Mucosa of stomach (tissue), 1 donor: ENCODE data around the gene TOR1AIP2.
"Not testable (repeated sequence)": the region's sequence is repeated elsewhere in the genome, so short reads cannot be mapped to it uniquely, and the experiment has no call there.

ENCODE experiments used
- H3K27me3 ChIP-seq: one replicate; pipeline ENCODE4 v1.7.0; 2013; ENCODE audit warnings: mild to moderate bottlenecking, low read length; ENCODE audit not compliant: control insufficient read depth, insufficient read depth
- H3K36me3 ChIP-seq: one replicate; pipeline ENCODE4 v1.7.0; 2013; ENCODE audit warnings: low read length; ENCODE audit not compliant: control insufficient read depth, insufficient read depth
- H3K4me1 ChIP-seq: one replicate; pipeline ENCODE4 v1.7.0; 2013; ENCODE audit warnings: mild to moderate bottlenecking, low read length; ENCODE audit not compliant: control insufficient read depth, insufficient read depth
- H3K4me3 ChIP-seq: one replicate; pipeline ENCODE4 v1.7.0; 2013; ENCODE audit warnings: low read length
- H3K9ac ChIP-seq: one replicate; pipeline ENCODE4 v1.7.0; 2013; ENCODE audit warnings: mild to moderate bottlenecking, low read length, moderate library complexity
- H3K9me3 ChIP-seq: one replicate; pipeline ENCODE4 v1.7.0; 2013; ENCODE audit warnings: mild to moderate bottlenecking, low read length, moderate library complexity; ENCODE audit not compliant: control insufficient read depth
- donor health status: Pancreatic carcinoma.

The TOR1AIP2 gene

DNA sequence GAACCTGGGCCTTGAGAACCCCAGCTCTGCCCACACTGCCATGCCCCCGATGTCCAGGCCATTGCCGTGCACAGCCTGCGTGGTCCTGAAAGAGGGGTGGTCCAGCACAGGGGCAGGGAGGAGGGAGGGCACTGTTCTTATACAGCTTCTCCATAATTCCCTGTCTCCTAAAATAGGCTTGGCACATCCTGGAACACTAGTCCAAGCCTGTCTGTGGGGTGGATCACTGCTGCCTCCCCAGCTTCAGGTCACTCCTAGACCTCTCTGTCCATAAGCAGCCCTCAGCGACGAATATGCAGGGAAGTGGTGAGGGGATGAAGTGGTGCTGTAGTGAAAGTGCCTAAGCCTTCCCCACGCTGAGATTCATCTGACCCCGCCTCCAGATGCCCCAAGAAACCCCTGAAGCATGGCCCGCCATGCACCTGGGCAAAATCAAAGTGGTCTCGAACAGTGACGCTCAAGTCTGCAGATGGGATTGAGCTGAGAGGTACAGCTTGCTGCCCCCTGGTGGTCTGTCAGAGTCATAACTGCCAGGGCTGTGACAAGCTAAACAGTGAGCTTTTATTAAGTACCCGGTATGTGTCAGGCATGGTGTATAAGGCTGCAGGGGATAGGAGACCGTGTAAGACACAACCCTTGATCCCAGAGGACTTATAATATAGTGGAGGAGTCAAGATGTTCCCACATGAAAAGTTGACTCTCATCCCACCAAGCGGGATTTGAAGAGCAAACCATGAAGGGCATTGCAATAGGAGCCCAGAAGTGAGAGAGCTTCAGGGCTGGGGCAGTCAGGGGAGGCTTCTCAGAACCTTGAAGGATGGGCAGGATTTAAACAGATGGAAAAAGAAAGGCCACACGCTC is 67.9 kb downstream of the TOR1AIP2 start:
- Histone ChIP-seq H3K4me1 (peaks cover 17% of the 10 kb centered on the region), H3K27me3 (peaks cover 20% of the 10 kb centered on the region), H3K9me3 (no peaks in the 10 kb centered on the region), H3K36me3 (no peaks in the 10 kb centered on the region), H3K9ac (no peak overlapping the region), H3K4me3 (no peak overlapping the region)

DNA sequence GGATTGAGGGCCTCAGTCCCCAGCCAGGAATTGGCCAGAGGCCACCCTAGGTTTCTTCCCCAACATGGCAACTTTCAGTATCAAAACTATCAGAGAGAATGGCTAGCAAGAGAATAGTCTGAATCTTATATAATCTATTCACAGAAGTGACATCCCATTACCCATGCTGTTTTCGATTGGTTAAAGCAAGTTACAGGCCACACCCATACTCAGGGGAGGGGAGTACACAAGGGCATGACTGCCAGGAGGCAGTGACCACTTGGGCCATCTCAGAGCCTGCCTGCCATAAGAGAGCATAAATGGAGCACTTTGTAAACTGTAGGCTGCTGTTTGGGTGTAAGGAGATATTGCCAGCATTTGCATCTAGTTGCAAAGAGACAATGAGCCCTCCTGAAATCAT is 69.1 kb downstream of the TOR1AIP2 start:
- Histone ChIP-seq H3K9me3 (no peaks in the 10 kb centered on the region), H3K4me1 (peaks cover 10% of the 10 kb centered on the region), H3K9ac (no peak overlapping the region), H3K27me3 (peaks cover 15% of the 10 kb centered on the region), H3K4me3 (no peak overlapping the region), H3K36me3 (no peaks in the 10 kb centered on the region)

DNA sequence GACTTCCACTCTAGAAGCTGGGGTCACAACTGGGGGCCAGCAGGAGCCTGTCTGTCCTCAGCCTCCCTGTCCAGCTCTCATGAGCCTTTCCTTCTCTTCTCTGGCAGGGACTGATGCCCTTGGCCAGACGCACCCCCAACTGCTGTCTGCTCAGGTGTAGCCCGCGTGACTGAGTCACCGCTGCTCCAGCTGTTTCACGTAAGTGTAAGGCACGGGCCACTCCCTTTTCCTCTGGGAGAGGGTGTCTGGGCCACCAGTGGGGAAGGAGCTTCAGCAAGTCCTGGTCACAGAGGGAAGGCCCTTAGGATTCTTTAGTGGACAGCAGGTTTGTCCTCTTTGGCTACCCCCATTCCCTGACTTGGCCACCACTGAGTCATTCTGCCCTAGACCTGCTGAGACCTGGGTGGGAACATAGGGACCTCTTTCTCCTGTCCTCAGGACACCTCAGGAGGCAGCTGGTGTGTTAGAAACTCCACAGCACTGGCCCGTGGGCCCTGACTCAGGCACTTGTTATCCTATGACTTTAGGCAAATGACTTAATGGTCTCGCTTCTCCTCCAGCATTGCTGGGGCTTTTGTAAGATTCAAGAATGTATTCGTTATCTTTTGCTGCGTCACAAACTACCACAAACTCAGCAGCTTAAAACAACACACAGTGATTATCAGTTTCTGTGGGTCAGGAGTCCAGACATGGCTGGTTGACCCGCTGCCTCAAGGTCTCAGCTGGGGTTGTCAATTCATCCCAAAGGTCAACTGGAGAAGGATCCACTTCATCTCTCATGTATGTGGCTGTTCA is 69.7 kb downstream of the TOR1AIP2 start:
- Histone ChIP-seq H3K27me3 (peaks cover 15% of the 10 kb centered on the region), H3K4me1 (peaks cover 10% of the 10 kb centered on the region), H3K9ac (no peak overlapping the region), H3K36me3 (no peaks in the 10 kb centered on the region), H3K9me3 (no peaks in the 10 kb centered on the region), H3K4me3 (no peak overlapping the region)

DNA sequence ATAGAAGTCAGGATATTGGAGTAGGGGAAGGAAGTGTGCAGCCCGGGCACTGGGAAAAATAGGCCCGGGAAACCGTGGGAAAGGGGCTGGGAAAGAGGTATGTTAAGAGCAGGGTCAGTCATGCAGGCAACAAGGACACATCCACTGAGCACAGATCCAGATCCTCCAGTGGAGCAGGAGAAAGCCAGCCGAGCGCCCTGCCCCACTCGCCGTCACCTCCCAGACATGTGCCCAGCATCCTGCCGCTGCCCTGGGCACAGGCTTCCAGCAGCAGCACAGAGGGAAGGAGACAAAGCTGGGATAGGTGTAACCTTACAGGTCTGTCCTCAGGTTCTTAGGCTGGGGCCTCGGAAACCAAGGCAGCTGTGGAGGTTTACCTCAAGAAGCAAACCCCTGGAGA is 70.3 kb downstream of the TOR1AIP2 start:
- no peaks in the 10 kb centered on the region for H3K36me3 ChIP-seq
- H3K9me3 ChIP-seq, result no peaks in the 10 kb centered on the region
- peaks cover 12% of the 10 kb centered on the region for H3K27me3 ChIP-seq
- no peak overlapping the region for H3K9ac ChIP-seq
- no peak overlapping the region for H3K4me3 ChIP-seq
- H3K4me1 ChIP-seq, result peaks cover 10% of the 10 kb centered on the region

DNA sequence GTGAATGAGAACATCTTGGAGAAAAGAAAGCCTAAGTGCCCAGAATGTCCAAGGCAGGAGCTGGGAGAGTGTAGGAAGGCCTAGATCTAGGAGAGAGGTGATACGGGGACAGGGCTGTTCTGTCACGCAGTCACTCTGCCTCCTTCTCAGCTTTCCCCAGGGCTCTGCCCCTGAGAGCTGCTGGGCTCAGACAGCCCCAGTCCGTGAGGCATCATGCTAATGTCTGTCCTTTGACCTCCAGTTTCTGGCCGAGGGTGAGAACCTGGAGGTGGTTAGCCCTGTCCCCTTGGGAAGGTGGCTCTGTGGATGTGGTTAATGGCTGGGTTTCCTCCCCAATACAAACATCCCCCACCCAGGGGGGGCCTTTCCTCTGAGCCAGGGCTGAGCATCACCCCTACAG is 71.3 kb downstream of the TOR1AIP2 start:
- no peaks in the 10 kb centered on the region for H3K9me3 ChIP-seq
- no peak overlapping the region for H3K9ac ChIP-seq

DNA sequence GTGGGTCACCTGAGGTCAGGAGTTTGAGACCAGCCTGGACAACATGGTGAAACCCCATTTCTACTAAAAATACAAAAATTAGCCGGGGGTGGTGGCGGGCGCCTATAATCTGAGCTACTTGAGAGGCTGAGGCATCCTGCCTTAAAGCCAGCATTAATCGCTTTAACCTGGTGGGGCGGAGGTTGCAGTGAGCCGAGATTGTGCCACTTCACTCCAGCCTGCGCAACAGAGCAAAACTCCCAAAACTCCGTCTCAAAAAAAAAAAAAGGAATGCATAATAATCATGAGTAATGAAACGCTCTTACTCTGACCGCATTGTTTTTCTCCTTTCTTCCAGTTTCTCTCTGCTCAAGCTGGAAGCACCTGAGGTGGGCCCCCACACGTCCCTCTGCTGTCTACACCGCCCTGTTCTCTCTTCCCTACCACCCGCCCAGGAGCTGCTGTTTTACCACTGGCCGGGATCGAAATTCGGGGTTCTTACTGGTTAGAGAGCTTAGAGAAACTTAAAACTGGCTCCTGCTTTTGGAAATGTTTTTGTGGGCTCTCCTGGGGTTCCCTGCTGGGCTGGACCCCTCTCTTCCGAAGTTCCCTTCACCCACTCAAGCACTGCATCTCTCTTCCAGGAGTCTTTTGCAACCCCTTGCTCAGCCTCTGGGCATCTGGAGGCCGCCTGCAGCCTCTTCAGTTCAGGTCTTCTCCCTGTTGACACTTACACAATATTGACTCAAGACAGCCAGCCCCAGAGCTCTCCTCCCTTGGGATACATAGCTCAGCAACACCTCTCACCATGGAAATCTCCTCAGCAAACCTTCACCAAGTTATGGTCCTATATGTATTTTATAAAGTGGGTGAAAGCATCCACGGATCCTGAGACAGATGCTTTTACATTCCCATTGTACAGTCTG is 72.1 kb downstream of the TOR1AIP2 start:
- Histone ChIP-seq H3K9me3 (no peaks in the 10 kb centered on the region), H3K36me3 (no peaks in the 10 kb centered on the region), H3K27me3 (peaks cover 6% of the 10 kb centered on the region), H3K4me3 (no peak overlapping the region), H3K9ac (no peak overlapping the region), H3K4me1 (peaks cover 10% of the 10 kb centered on the region)

More for the DNA sequence above, 71.3 kb downstream of the TOR1AIP2 start:
- no peaks in the 10 kb centered on the region for H3K36me3 ChIP-seq
- H3K4me1 ChIP-seq, result peaks cover 10% of the 10 kb centered on the region
- peaks cover 9% of the 10 kb centered on the region for H3K27me3 ChIP-seq
- H3K4me3 ChIP-seq, result no peak overlapping the region

DNA sequence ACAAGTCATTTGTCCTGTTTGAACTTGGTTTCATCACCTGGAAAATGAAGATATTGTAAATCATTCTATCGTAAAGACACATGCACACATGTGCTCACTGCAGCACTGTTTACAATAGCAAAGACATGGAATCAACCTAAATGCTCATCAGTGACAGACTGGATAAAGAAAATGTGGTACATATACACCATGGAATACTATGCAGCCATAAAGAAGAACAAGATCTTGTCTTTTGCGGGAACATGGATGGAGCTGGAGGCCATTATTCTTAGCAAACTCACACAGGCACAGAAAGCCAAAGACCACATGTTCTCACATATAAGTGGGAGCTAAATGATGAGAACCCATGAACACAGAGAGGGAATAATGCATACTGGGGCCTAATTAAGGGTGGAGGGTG is 73.2 kb downstream of the TOR1AIP2 start:
- peaks cover 17% of the 10 kb centered on the region for H3K4me1 ChIP-seq
- H3K9ac ChIP-seq, H3K27me3 ChIP-seq, H3K36me3 ChIP-seq, H3K4me3 ChIP-seq, H3K9me3 ChIP-seq: not testable (repeated sequence)

DNA sequence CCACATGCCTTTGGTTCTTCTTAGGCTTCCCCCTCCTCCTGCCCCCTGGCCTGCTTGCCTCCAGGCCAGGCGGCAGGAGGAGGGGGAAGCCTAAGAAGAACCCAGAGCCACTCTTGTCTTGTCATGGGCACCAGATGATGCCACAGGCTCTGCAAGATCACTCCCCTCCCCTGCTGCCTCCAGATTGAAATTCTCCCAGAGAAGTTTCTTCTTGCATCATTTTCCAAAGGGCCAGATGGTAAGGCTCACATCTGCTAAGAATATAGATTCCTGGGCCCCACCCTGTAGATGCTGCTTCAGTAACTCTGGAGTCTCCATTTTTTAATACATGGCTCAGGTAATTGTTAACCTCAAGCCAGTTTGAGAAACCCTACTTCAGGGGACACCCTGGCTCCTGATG is 73.7 kb downstream of the TOR1AIP2 start:
- no peak overlapping the region for H3K4me3 ChIP-seq
- no peaks in the 10 kb centered on the region for H3K27me3 ChIP-seq
- peaks cover 17% of the 10 kb centered on the region for H3K4me1 ChIP-seq
- no peaks in the 10 kb centered on the region for H3K36me3 ChIP-seq
- no peaks in the 10 kb centered on the region for H3K9me3 ChIP-seq
- no peak overlapping the region for H3K9ac ChIP-seq

DNA sequence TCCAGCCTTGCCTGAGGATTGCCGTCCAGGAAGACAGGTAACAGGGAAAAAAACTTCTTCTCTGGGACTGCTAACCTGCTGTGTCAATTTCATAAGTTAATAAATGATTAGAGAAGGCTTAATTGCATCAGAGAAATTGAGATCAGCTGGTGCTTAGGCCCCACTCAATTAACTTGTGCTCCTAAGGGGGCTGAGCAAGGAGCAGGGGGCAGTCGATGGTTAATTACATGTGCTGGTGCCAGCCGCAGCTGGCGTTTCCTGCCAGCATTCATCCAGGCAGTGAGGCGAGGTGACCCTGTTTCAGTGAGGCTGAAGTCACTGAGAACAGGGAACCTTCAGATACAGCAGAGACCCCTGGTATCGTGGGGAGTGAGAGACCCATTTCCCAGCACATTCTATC is 74.5 kb downstream of the TOR1AIP2 start:
- Histone ChIP-seq H3K9me3 (no peaks in the 10 kb centered on the region), H3K36me3 (no peaks in the 10 kb centered on the region), H3K9ac (no peak overlapping the region), H3K27me3 (no peaks in the 10 kb centered on the region), H3K4me1 (peaks cover 13% of the 10 kb centered on the region), H3K4me3 (no peak overlapping the region)

DNA sequence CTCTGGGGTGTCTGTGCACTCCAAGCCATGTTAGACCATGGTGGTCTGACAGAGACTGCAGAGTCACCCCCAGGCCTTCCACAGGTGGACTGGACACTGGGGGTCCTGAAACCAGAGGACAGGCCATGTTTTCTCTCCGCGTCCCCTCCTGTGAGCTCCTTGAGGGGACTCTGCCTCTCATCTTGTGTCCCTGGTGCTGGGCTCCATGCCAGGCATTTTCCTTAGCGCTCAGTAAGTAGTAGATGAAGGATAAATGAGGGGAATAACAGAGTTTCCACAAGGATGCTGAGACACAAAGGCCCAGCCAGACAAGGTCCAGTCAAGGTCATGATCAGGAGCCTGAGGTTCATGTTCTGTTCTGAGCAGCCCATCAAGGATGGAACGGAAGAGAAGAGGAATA is 77.1 kb downstream of the TOR1AIP2 start:
- no peaks in the 10 kb centered on the region for H3K9me3 ChIP-seq
- H3K4me3 ChIP-seq, result no peak overlapping the region
- no peaks in the 10 kb centered on the region for H3K27me3 ChIP-seq
- no peak overlapping the region for H3K9ac ChIP-seq
- no peaks in the 10 kb centered on the region for H3K36me3 ChIP-seq
- H3K4me1 ChIP-seq, result peaks cover 7% of the 10 kb centered on the region

DNA sequence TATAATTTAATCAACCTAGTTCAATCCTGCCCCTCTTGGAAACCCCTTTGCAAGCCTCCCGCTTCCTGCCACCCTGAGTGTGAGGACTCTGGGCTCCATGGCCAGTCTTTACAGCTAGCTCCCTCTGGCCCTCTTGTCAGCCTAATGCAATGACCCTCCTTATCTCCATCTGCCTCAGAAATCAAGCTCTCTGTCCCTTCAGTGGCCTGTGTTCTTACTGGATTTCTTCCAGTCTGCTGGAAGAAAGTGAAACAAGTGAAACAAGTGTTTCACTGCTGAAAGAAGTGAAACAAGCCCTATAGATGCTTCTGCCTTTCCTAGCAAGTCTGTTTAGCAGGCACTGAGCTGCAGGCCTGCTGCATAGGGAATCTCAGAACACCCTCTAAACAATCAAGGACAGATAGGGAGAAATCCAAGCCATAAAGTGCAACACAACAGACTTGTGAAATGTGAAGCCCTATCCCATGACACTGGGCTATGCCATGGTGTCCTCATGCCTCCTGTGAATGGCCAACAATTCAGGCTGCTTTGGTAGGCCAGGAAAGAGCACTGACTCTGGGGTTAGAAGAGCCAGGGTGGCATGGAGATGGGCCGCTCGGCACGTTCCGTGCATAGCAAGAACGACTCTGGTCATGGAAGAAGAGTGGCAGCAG is 78.6 kb downstream of the TOR1AIP2 start:
- H3K27me3 ChIP-seq, result no peaks in the 10 kb centered on the region
- H3K4me3 ChIP-seq, result no peak overlapping the region
- H3K4me1 ChIP-seq, result peaks cover 7% of the 10 kb centered on the region
- H3K9ac ChIP-seq, result no peak overlapping the region
- H3K36me3 ChIP-seq, result no peaks in the 10 kb centered on the region
- H3K9me3 ChIP-seq, result no peaks in the 10 kb centered on the region
